GM18861 (cell line): Measurements from ENCODE around the gene EEFSEC.

Experiments used
- ATAC-seq: cut with Tn5 transposase; IDR thresholded peaks from one replicate; pipeline ENCODE4 v1.9.1; 2021; ENCODE audit not compliant: unreplicated experiment

Gene EEFSEC

GRCh38 chr3:128383316-128384235 lies 230.3 kb downstream of the EEFSEC start:
- no peak for ATAC-seq

GRCh38 chr3:128385080-128385832 lies 232.0 kb downstream of the EEFSEC start:
- ATAC-seq, result no peak

GRCh38 chr3:128388932-128389331 lies 235.7 kb downstream of the EEFSEC start:
- ATAC-seq, result no peak

GRCh38 chr3:128390867-128391266 lies 237.6 kb downstream of the EEFSEC start:
- no peak for ATAC-seq

GRCh38 chr3:128392021-128392420 lies 238.7 kb downstream of the EEFSEC start:
- ATAC-seq, result no peak

GRCh38 chr3:128392818-128393544 lies 239.7 kb downstream of the EEFSEC start:
- ATAC-seq, result no peak

GRCh38 chr3:128394033-128394432 lies 240.8 kb downstream of the EEFSEC start:
- no peak for ATAC-seq

GRCh38 chr3:128395046-128395445 lies 241.8 kb downstream of the EEFSEC start:
- no peak for ATAC-seq

- no peak for ATAC-seq
Measured at GRCh38 chr3:128395500-128396162, 242.3 kb downstream of the EEFSEC start.

GRCh38 chr3:128397484-128397883 lies 244.2 kb downstream of the EEFSEC start:
- ATAC-seq, result no peak

- ATAC-seq, result no peak
Measured at GRCh38 chr3:128398586-128398985, 245.3 kb downstream of the EEFSEC start.

- no peak for ATAC-seq
Measured at GRCh38 chr3:128399221-128399915, 246.1 kb downstream of the EEFSEC start.

- no peak for ATAC-seq
Measured at GRCh38 chr3:128400671-128401070, 247.4 kb downstream of the EEFSEC start.

GRCh38 chr3:128402319-128402718 lies 249.0 kb downstream of the EEFSEC start:
- no peak for ATAC-seq

GRCh38 chr3:128402998-128403397 lies 249.7 kb downstream of the EEFSEC start:
- ATAC-seq, result no peak

GRCh38 chr3:128404276-128405068 lies 251.2 kb downstream of the EEFSEC start:
- ATAC-seq, result no peak

GRCh38 chr3:128405554-128406277 lies 252.4 kb downstream of the EEFSEC start:
- ATAC-seq, result no peak

- ATAC-seq, result no peak
Measured at GRCh38 chr3:128407247-128407646, 254.0 kb downstream of the EEFSEC start.
